Measurements from ENCODE around the gene TRIM28.
A peak's percentile ranks its signal among the peaks of the same experiment; 100 is the strongest.

Gene TRIM28

DNA sequence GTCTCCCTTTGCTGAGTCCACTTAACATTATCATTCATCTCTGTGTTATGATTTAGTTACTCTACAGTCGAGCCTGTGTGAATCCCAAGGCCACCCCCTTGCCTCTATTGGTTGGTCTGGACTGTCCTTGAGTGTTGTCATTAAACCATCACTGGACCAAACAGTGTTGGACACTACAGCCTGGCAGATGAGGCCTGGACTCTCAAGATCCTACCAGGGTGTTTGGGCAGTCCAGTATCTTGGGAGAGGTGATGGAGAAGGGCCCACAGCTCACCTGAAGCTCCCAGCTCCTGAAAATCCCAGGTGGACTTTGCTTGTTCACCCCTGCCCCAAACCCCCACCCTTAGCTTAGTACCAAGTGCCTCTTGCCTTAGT is 7.2 kb downstream of the TRIM28 start:
- no peak for DNase-seq (ENCODE audit: low read depth, low spot score)
- no peak overlapping the region for H3K4me3 ChIP-seq (ENCODE audit: low read depth, low read length)
- in situ Hi-C loops (cut with HindIII; ENCODE audit: low sequenced_read_pairs) = no loop called here
- TF ChIP-seq, protein P1, sequence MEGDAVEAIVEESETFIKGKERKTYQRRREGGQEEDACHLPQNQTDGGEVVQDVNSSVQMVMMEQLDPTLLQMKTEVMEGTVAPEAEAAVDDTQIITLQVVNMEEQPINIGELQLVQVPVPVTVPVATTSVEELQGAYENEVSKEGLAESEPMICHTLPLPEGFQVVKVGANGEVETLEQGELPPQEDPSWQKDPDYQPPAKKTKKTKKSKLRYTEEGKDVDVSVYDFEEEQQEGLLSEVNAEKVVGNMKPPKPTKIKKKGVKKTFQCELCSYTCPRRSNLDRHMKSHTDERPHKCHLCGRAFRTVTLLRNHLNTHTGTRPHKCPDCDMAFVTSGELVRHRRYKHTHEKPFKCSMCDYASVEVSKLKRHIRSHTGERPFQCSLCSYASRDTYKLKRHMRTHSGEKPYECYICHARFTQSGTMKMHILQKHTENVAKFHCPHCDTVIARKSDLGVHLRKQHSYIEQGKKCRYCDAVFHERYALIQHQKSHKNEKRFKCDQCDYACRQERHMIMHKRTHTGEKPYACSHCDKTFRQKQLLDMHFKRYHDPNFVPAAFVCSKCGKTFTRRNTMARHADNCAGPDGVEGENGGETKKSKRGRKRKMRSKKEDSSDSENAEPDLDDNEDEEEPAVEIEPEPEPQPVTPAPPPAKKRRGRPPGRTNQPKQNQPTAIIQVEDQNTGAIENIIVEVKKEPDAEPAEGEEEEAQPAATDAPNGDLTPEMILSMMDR (IDR thresholded peaks at IDR 0.05; ENCODE audit: low read depth, low read length) = no peak

DNA sequence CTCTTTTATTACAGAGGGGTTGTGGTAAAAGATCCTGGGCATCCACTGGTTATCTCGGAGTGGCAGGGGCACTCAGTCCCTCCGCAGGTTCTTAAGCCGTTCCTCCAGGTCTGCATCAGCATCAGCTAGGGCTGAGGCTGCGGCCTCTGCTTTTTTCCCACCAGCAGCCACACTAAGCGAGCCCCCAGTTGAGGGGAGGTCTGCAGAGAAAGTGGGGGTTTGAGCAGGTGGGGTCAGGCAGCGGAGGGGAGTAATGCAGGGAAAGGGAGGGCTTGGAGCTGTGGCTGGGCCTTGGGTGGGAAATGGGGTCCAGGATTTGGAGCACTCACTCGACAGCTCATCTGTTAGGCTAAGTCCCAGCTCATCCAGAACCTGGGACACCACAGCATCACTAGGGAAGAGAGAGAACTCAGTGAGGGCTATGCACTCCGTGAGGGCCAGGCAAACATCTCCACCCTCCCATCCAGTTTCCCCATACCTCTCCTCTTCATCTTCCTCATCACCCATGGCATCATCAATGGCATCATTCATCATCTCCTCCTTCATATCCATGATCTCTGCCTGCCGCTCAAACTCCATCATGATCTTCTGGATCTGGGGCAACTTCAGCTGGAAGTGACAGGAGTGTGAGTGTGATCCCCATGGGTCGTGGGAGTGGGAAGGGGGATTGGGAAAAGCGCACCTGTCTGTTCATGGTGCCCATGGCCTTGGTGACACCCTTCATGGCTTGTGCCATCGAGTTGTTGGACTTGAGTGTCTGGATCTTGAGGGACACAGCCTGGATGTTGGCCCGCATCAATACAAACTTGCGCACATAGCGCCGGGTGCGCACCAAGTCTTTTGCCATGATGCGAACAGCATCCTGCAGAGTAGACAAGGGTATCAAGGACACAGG is 8.0 kb downstream of the TRIM28 start:
- TF ChIP-seq, protein P1 (IDR thresholded peaks at IDR 0.05; ENCODE audit: low read depth, low read length) = no peak
- no peak for DNase-seq (ENCODE audit: low read depth, low spot score)
- no peak overlapping the region for H3K4me3 ChIP-seq (ENCODE audit: low read depth, low read length)
- in situ Hi-C loops (cut with HindIII; ENCODE audit: low sequenced_read_pairs) = no loop called here

DNA sequence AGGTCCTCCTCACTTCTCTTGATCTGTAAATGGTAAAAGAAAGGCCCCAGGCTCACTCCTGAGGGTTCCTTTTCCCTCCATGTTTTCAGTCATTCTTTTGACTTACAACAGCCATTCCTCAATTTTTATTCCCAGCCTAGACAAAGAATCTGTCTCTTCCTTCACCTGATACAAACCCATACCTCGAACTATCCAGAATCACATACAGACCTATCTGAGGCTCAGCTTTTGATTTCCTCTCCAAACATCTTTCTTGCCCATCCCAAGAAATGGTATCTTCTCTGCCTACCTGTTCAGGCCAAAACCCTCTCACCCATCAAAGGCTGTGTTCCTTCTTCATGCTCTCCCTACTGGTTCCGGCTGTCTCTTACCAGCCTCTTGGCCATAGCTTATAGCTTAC is 8.8 kb downstream of the TRIM28 start:
- TF ChIP-seq, protein P1 (IDR thresholded peaks at IDR 0.05; ENCODE audit: low read depth, low read length) = no peak
- no peak overlapping the region for H3K4me3 ChIP-seq (ENCODE audit: low read depth, low read length)
- DNase-seq (ENCODE audit: low read depth, low spot score) = no peak
- in situ Hi-C loops (cut with HindIII; ENCODE audit: low sequenced_read_pairs) = no loop called here

DNA sequence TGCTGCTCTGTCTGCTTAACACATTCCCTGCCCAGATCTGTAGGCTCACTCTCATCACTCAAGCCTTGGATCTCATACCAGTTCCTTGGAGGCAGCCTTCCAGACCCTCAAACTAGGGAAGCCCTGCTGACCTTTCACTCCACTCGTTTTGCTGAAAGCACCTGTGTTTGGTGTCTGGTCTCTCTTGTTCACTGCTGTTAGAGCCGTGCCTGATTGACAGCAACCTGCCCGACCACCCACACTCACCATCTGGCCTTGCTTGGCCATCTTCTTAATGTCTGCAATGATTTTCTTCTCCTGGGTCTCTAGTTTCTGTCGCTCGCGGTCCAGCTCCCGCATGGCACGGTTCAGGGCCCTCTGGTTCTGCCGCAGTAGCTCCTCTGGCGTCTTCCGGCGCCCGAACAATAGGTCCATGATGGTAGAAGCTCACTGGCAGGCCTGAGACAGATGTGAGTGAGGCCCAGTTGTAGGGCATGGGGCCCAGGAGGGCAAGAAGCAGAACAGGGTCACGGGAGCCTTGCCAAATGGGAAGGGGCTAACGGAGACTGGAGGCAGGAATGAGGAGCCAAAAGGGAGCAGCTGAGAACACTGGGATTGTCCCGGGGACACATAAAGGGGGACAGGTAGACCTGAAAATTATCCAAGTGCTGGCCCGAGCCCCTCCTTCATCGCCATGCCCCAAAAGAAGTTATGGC is 10.1 kb downstream of the TRIM28 start:
- H3K4me3 ChIP-seq (ENCODE audit: low read depth, low read length) = peak overlapping the region; percentile 72
- no peak for DNase-seq (ENCODE audit: low read depth, low spot score)
- TF ChIP-seq, protein P1 (IDR thresholded peaks at IDR 0.05; ENCODE audit: low read depth, low read length) = no peak
- in situ Hi-C loops (cut with HindIII; ENCODE audit: low sequenced_read_pairs) = no loop called here

DNA sequence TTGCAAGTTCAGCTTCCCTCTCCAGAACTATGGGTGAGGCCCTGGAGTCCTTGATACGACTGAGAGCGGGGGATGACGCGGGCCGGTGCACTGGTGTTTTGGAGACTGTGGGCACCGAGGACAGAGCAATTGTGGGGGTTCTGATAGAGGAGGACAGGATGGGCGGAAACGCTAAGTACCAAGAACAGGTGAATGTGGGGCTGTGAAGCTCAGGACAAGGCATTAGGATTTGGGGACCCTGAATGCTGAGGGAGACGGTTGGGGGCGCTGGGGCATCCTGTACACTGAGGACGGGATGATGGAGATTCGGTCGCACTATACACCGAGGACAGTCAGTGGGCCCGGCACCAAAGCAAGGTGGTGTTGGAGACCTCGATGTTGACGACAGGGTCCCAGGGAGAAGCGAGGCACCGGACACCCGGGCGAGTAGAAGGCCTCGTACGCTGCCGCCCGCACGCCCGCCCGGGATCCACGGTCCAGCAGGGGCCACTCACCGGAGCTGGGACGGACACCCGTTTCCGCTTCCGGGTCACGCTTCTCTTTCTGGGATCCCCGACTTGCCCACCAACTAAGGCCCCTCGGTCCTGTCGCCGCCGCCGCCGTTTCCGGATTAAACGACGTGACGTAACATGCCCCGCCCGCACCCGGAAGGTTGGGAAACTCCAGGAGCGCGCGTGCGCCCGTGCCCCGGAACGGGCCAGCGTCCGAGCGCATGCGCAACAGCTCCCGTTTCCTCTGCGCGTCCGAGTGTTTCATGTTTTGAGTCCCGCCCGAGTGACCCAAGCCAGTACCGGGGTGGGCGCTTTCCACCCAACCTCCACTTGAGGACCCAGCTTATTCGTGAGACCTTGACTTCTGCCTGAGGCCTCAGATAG is 10.9 kb downstream of the TRIM28 start, which contains the start of gene CHMP2A:
TSS of gene CHMP2A (minus strand) at position 612 of the 875 bp plus-strand sequence. CDS start 893 bp downstream, outside the sequence.
- peak within 1 kb of the TSS; percentile 72 for H3K4me3 ChIP-seq (ENCODE audit: low read depth, low read length)
- TF ChIP-seq, protein P1 (IDR thresholded peaks at IDR 0.05; ENCODE audit: low read depth, low read length) = no peak
- in situ Hi-C loops (cut with HindIII; ENCODE audit: low sequenced_read_pairs) = no loop called here
- DNase-seq (ENCODE audit: low read depth, low spot score) = peak; percentile 98

DNA sequence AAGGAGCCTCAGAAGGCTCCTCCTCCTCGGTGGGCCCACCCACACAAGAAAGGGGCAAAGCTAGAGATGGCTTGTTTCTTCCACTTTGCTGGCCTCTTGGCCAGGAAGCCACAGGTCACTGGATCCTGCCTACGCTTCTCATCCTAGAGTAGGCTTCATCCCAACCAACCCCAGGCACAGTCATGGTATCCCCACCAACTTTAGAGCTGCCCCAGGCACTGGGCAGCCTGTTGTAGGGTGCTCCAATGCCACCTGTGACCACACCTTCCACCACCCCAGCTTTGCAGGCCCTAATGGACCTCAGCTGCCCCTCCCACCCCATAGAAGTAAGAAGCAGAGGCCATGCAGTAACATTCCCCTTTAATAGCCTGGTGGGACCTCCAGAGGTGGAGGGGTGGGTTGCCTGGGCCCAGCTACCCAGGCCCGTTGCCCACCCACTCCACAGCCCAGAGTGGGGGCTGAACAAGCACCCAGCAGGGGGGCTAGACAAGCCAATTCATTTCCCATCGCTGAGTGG is 11.6 kb downstream of the TRIM28 start:
- in situ Hi-C loops (cut with HindIII; ENCODE audit: low sequenced_read_pairs) = no loop called here
- DNase-seq (ENCODE audit: low read depth, low spot score) = no peak
- TF ChIP-seq, protein P1 (IDR thresholded peaks at IDR 0.05; ENCODE audit: low read depth, low read length) = no peak
- H3K4me3 ChIP-seq (ENCODE audit: low read depth, low read length) = peak overlapping the region; percentile 72
